OCI-LY7 (cell line): ENCODE measurements around the gene MRPL36. TPM values are rescaled to one million over a fixed set of nuclear protein-coding genes. Genes with fewer than 3 reads are reported as not detected.

Source experiments
- BruUV-seq: library from RNA; stranded (reverse); fragments of 400-500 nt; replicated peaks from 2 replicates; lab custom pipeline; 2021; lab: Mats Ljungman, UMichigan
- CTCF ChIA-PET: fragments of 300-600 bp; sonication (Branson Sonifier 250); formaldehyde crosslinking; loops from one replicate; lab custom pipeline; 2022; ENCODE audit warnings: antibody characterized with exemption; ENCODE audit not compliant: unreplicated experiment; lab: Charles Lee
- POLR2A ChIA-PET: fragments of 300-600 bp; sonication (Branson Sonifier 250); formaldehyde crosslinking; loops from one replicate; lab custom pipeline; 2022; ENCODE audit warnings: antibody characterized with exemption; lab: Charles Lee
- DNase-seq: peaks from one replicate; pipeline ENCODE4 v3.0.0-alpha.2; 2015; ENCODE audit warnings: low spot score
- H2AFZ ChIP-seq: fragments of 200-600 bp; sonication (generic), shearing (Covaris generic); 2 replicates; pipeline ENCODE4 v1.6.1; 2014; ENCODE audit warnings: mild to moderate bottlenecking, antibody characterized with exemption, low read length, moderate library complexity
- H3K27ac ChIP-seq: fragments of 200-600 bp; sonication (generic); 2 replicates; pipeline ENCODE4 v1.5.1; 2014; ENCODE audit warnings: mixed run types, low read depth, mild to moderate bottlenecking, moderate library complexity, low read length, inconsistent platforms; ENCODE audit not compliant: poor library complexity, severe bottlenecking
- H3K36me3 ChIP-seq: fragments of 200-600 bp; sonication (generic); 2 replicates; pipeline ENCODE4 v1.6.1; 2014; ENCODE audit warnings: mild to moderate bottlenecking, antibody characterized with exemption, low read length, moderate library complexity, mixed read lengths; ENCODE audit not compliant: insufficient read depth
- H3K4me1 ChIP-seq: fragments of 200-600 bp; sonication (generic); 2 replicates; pipeline ENCODE4 v1.5.1; 2014; ENCODE audit warnings: mild to moderate bottlenecking, low read length; ENCODE audit not compliant: insufficient read depth, poor library complexity, severe bottlenecking
- H3K4me2 ChIP-seq: fragments of 200-600 bp; sonication (generic); 2 replicates; pipeline ENCODE4 v1.6.1; 2014; ENCODE audit warnings: mild to moderate bottlenecking, low read length
- H3K4me3 ChIP-seq: fragments of 200-600 bp; sonication (generic); 2 replicates; pipeline ENCODE4 v1.5.1; 2014; ENCODE audit warnings: mild to moderate bottlenecking, low read depth, low read length; ENCODE audit not compliant: poor library complexity, severe bottlenecking
- H3K79me2 ChIP-seq: fragments of 200-600 bp; sonication (generic); 2 replicates; pipeline ENCODE4 v1.6.1; 2016; ENCODE audit warnings: low read depth, mild to moderate bottlenecking, low read length, moderate library complexity, mixed read lengths; ENCODE audit not compliant: insufficient read depth
- H3K9me2 ChIP-seq: fragments of 200-600 bp; sonication (generic); 2 replicates; pipeline ENCODE4 v1.6.1; 2016; ENCODE audit warnings: mild to moderate bottlenecking, low read length, mixed read lengths; ENCODE audit not compliant: insufficient read depth
- H3K9me3 ChIP-seq: fragments of 200-600 bp; sonication (generic); 2 replicates; pipeline ENCODE4 v1.6.1; 2014; ENCODE audit warnings: mild to moderate bottlenecking, mixed run types, low read length, mixed read lengths
- H4K20me1 ChIP-seq: fragments of 200-600 bp; sonication (generic); 2 replicates; pipeline ENCODE4 v1.6.1; 2014; ENCODE audit warnings: mild to moderate bottlenecking, antibody characterized with exemption, low read length, moderate library complexity, mixed read lengths; ENCODE audit not compliant: insufficient read depth
- CTCF ChIP-seq: fragments of 200-600 bp; sonication (generic); conservative IDR thresholded peaks from 2 replicates; pipeline ENCODE4 v1.5.1; 2014; ENCODE audit warnings: mild to moderate bottlenecking, antibody characterized with exemption, low read length, moderate library complexity, mixed read lengths
- EZH2phosphoT487 ChIP-seq: fragments of 200-600 bp; sonication (generic); IDR thresholded peaks from 2 replicates; pipeline ENCODE4 v1.6.1; 2018; ENCODE audit warnings: low read depth, borderline replicate concordance, mild to moderate bottlenecking, mixed run types, antibody characterized with exemption, low read length, moderate library complexity, mixed read lengths
- intact Hi-C: fragments of 100-400 bp; cut with micrococcal nuclease; formaldehyde crosslinking; loops from one replicate; pipeline ENCODE4 v1.10.0; 2022; ENCODE audit not compliant: unreplicated experiment
- total RNA-seq, 2 experiments: library from RNA; depleted of rRNA in 1 of 2; stranded (reverse); fragments of >200 nt in 1 of 2; shearing (Covaris generic) in 1 of 2; gene quantifications; 2 replicates each; pipeline ENCODE4 v1.2.3, GENCODE V29; 2014 to 2022

The MRPL36 gene
- total RNA-seq, 2 experiments from 2014 or later = 91.7 to 93.8 TPM

GRCh38 chr5:1847056-1847455 is 47.4 kb upstream of the MRPL36 start:
- no peaks in the 10 kb centered on the region for H3K9me3 ChIP-seq
- no peaks in the 10 kb centered on the region for H3K4me1 ChIP-seq
- H3K9me2 ChIP-seq = no peaks in the 10 kb centered on the region
- ChIA-PET POLR2A (no interaction called here), CTCF (no interaction called here)
- H3K27ac ChIP-seq = no peak overlapping the region
- no peak overlapping the region for H3K4me2 ChIP-seq
- H2AFZ ChIP-seq = no peak overlapping the region
- TF ChIP-seq EZH2phosphoT487 (no peak), CTCF (no peak)
- BruUV-seq = no TSS peak
- H3K36me3 ChIP-seq = no peaks in the 10 kb centered on the region
- H3K4me3 ChIP-seq = no peak overlapping the region
- intact Hi-C loops = no loop called here
- H4K20me1 ChIP-seq = no peaks in the 10 kb centered on the region
- DNase-seq = no peak
- no peaks in the 10 kb centered on the region for H3K79me2 ChIP-seq

GRCh38 chr5:1846583-1846982 is 46.9 kb upstream of the MRPL36 start:
- Histone ChIP-seq H3K9me2 (no peaks in the 10 kb centered on the region), H3K36me3 (no peaks in the 10 kb centered on the region), H3K4me2 (no peak overlapping the region), H3K4me1 (no peaks in the 10 kb centered on the region), H3K79me2 (no peaks in the 10 kb centered on the region), H2AFZ (no peak overlapping the region), H4K20me1 (no peaks in the 10 kb centered on the region), H3K4me3 (no peak overlapping the region), H3K27ac (no peak overlapping the region), H3K9me3 (no peaks in the 10 kb centered on the region)
- no TSS peak for BruUV-seq
- intact Hi-C loops = no loop called here
- CTCF ChIA-PET = no interaction called here
- POLR2A ChIA-PET = no interaction called here
- no peak for DNase-seq
- no peak for TF ChIP-seq CTCF
- no peak for TF ChIP-seq EZH2phosphoT487

GRCh38 chr5:1845696-1846095 is 46.1 kb upstream of the MRPL36 start:
- H3K79me2 ChIP-seq = no peaks in the 10 kb centered on the region
- H3K9me3 ChIP-seq = no peaks in the 10 kb centered on the region
- no peak overlapping the region for H3K4me2 ChIP-seq
- POLR2A ChIA-PET = interaction anchor here (0.6 kb wide), 1 partner anchor 383 kb away, joined by 3 read pairs; no protein-coding TSS in a partner anchor
- no peak overlapping the region for H3K4me3 ChIP-seq
- H4K20me1 ChIP-seq = no peaks in the 10 kb centered on the region
- BruUV-seq = no TSS peak
- TF ChIP-seq CTCF = no peak
- TF ChIP-seq EZH2phosphoT487 = no peak
- H3K9me2 ChIP-seq = no peaks in the 10 kb centered on the region
- CTCF ChIA-PET = no interaction called here
- no peak overlapping the region for H3K27ac ChIP-seq
- intact Hi-C loops = no loop called here
- H3K4me1 ChIP-seq = no peaks in the 10 kb centered on the region
- no peak for DNase-seq
- no peaks in the 10 kb centered on the region for H3K36me3 ChIP-seq
- no peak overlapping the region for H2AFZ ChIP-seq
